Measurements from ENCODE around the gene BMP2.

Gene BMP2

GRCh38 chr20:6767536-6768227 lies at the start of gene BMP2:
Gene BMP2, plus strand, starts transcription at chr20:6767686. Its CDS starts 2,441 bp downstream, at chr20:6770127.
- Mint-ChIP-seq H3K36me3 (no peaks in the 10 kb centered on the region), H3K4me1 (ENCODE audit: low read depth) (peaks cover 8% of the 10 kb centered on the region), H3K4me3 (peak within 1 kb of the TSS; percentile 57), H3K27ac (no peak within 1 kb of the TSS), H3K27me3 (peaks cover 36% of the 10 kb centered on the region), H3K9me3 (ENCODE audit: low read depth) (no peaks in the 10 kb centered on the region)

- no peak overlapping the region for H3K4me3 Mint-ChIP-seq
- H3K27me3 Mint-ChIP-seq = no peaks in the 10 kb centered on the region
- H3K9me3 Mint-ChIP-seq (ENCODE audit: low read depth) = no peaks in the 10 kb centered on the region
- no peak overlapping the region for H3K27ac Mint-ChIP-seq
- no peaks in the 10 kb centered on the region for H3K36me3 Mint-ChIP-seq
- H3K4me1 Mint-ChIP-seq (ENCODE audit: low read depth) = no peaks in the 10 kb centered on the region
Measured at GRCh38 chr20:6718662-6719368, 48.7 kb upstream of the BMP2 start.

- Mint-ChIP-seq H3K9me3 (ENCODE audit: low read depth) (no peaks in the 10 kb centered on the region), H3K4me3 (no peak overlapping the region), H3K27ac (no peak overlapping the region), H3K4me1 (ENCODE audit: low read depth) (no peaks in the 10 kb centered on the region), H3K36me3 (no peaks in the 10 kb centered on the region), H3K27me3 (no peaks in the 10 kb centered on the region)
Measured at GRCh38 chr20:6719369-6719721, 48.1 kb upstream of the BMP2 start.

DNA sequence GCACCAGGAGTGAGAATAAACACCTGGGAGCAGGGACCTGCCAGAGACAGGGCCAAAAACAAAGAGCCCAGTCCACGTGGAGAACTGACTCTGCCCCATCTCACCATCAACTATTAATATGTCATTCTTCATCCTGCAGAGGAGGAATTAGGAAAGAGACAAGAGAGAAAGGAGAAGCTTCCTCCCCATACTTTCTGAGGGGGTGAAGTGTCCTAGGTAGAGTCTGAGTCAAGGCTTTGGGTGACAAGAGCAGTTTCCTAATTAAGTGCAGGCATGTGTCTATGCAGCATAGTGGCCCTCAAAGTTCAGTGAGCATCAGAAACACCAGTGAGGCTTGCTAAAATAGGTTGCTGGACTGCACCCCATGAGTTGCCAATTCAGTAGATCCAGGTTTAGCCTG lies 40.7 kb upstream of the BMP2 start:
- Mint-ChIP-seq H3K4me3 (no peak overlapping the region), H3K36me3 (no peaks in the 10 kb centered on the region), H3K9me3 (ENCODE audit: low read depth) (no peaks in the 10 kb centered on the region), H3K27me3 (no peaks in the 10 kb centered on the region), H3K27ac (no peak overlapping the region), H3K4me1 (ENCODE audit: low read depth) (no peaks in the 10 kb centered on the region)

GRCh38 chr20:6730672-6731328 lies 36.7 kb upstream of the BMP2 start:
- Mint-ChIP-seq H3K36me3 (no peaks in the 10 kb centered on the region), H3K27me3 (no peaks in the 10 kb centered on the region), H3K4me1 (ENCODE audit: low read depth) (no peaks in the 10 kb centered on the region)

DNA sequence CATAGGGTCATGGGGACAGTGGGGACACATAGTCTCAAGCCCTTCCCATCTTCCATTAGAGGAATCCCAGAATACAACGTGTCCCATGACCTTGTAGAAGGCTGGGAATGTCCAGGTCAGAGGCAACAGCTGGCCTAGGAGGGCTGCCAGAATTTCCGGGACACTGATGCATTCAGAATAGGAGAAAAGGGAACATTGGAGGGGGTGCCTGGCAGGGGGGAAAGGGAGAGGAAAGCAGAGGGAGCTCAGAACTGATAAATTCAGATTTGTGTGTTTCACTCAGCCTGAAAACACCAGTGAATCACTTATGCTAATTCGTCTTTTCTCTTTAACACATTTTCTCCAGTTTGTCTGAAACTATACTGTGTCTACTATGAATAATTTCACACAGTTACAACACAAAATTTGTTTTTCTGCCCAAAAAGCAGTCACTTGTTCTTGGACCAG lies 35.5 kb upstream of the BMP2 start:
- H3K4me1 Mint-ChIP-seq (ENCODE audit: low read depth) = no peaks in the 10 kb centered on the region
- no peaks in the 10 kb centered on the region for H3K36me3 Mint-ChIP-seq
- no peaks in the 10 kb centered on the region for H3K27me3 Mint-ChIP-seq
- no peaks in the 10 kb centered on the region for H3K9me3 Mint-ChIP-seq (ENCODE audit: low read depth)
- no peak overlapping the region for H3K4me3 Mint-ChIP-seq
- no peak overlapping the region for H3K27ac Mint-ChIP-seq

More at GRCh38 chr20:6730672-6731328, 36.7 kb upstream of the BMP2 start:
- Mint-ChIP-seq H3K27ac (no peak overlapping the region), H3K4me3 (no peak overlapping the region), H3K9me3 (ENCODE audit: low read depth) (no peaks in the 10 kb centered on the region)

- Mint-ChIP-seq H3K36me3 (no peaks in the 10 kb centered on the region), H3K4me1 (ENCODE audit: low read depth) (no peaks in the 10 kb centered on the region), H3K27ac (no peak overlapping the region), H3K9me3 (ENCODE audit: low read depth) (no peaks in the 10 kb centered on the region), H3K4me3 (no peak overlapping the region), H3K27me3 (no peaks in the 10 kb centered on the region)
Measured at GRCh38 chr20:6732851-6733250, 34.6 kb upstream of the BMP2 start.

DNA sequence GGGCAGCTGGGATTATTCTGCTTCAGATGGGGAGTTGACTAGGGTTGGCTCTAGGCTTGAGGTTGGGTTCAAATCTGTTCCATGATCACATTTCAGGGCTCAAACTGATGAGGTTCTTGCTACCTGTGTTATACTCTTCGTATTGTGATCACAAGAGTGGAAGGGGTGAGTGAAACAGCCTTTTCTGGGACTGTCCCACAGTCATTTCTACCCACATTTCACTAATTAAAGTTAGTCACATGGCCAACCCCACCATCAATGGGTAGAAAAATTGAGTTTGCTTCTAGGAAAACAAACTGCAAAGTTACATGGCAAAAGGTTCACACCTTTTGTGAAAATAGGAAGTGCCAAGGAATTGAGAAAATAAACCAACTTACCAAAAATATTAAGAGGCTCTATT lies 33.5 kb upstream of the BMP2 start:
- H3K4me1 Mint-ChIP-seq (ENCODE audit: low read depth) = no peaks in the 10 kb centered on the region
- no peaks in the 10 kb centered on the region for H3K9me3 Mint-ChIP-seq (ENCODE audit: low read depth)
- no peak overlapping the region for H3K27ac Mint-ChIP-seq
- no peak overlapping the region for H3K4me3 Mint-ChIP-seq
- no peaks in the 10 kb centered on the region for H3K27me3 Mint-ChIP-seq
- H3K36me3 Mint-ChIP-seq = no peaks in the 10 kb centered on the region

DNA sequence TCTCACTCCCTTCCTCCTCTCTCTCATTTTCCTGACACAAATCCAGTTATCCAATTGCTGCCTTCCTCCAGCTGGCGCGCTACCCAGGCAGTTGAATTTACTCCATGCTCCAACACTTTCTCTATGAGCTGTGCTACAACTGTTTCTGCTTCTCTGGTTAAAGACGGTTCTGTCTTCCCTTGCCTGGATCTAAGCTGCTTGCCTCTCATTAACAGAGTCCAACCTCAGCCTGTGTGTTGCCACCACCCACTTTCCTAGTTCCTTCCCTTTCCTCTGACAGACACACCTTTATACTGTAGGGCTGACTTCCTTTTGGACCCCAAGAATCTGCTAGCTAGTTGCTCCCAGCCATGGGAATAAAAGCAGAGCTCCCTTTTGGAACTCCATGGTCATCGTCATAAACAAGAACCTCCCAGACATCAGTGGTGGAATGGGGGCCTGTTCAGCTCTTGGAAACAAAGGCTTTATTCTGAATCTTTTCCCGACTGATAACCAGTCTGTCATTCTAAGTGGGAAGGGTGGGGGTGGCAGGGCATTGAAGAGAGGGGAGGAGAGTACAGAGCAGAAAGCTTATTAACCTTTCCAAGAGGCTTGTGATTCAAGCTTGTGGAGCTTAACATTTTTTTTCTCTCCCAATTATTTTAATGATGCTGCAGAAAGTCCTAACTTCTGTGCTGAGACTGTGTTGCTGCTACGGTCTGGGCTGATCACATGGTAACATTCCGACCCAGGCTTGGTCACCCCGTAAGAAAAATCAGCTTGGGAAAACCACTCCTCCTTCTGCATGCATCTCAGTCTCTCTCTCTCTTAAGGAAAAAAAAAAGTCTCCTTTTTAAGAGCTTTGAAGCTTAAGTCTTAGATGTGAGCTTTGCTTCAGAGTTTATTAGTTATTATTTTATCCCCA lies 31.3 kb upstream of the BMP2 start:
- Mint-ChIP-seq H3K4me1 (ENCODE audit: low read depth) (no peaks in the 10 kb centered on the region), H3K4me3 (no peak overlapping the region), H3K27ac (no peak overlapping the region), H3K27me3 (no peaks in the 10 kb centered on the region), H3K36me3 (no peaks in the 10 kb centered on the region), H3K9me3 (ENCODE audit: low read depth) (no peaks in the 10 kb centered on the region)

GRCh38 chr20:6739406-6739805 lies 28.1 kb upstream of the BMP2 start:
- no peaks in the 10 kb centered on the region for H3K27me3 Mint-ChIP-seq
- H3K4me1 Mint-ChIP-seq (ENCODE audit: low read depth) = no peaks in the 10 kb centered on the region
- H3K36me3 Mint-ChIP-seq = no peaks in the 10 kb centered on the region
- H3K27ac Mint-ChIP-seq = no peak overlapping the region
- no peak overlapping the region for H3K4me3 Mint-ChIP-seq
- no peaks in the 10 kb centered on the region for H3K9me3 Mint-ChIP-seq (ENCODE audit: low read depth)

DNA sequence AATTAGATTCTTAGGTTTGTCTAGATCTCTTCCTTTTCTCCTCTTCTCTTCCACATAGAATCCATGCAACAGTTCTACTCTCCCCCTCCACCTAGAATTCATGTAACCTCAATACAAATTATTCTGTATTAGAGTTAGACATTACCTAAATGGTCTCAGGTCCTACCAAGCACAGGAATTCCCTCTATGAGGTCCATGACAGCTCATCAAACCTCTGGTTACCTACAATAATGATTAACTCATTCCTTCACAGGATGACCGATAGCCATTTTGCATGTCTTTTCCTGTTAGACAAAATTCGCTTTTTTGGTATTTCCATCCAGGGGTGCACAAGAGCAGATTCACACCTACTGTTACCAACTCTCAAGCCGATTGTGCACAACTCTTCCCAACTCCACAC lies 27.4 kb upstream of the BMP2 start:
- Mint-ChIP-seq H3K36me3 (no peaks in the 10 kb centered on the region), H3K9me3 (ENCODE audit: low read depth) (peaks cover 3% of the 10 kb centered on the region), H3K27ac (no peak overlapping the region), H3K4me3 (no peak overlapping the region), H3K4me1 (ENCODE audit: low read depth) (no peaks in the 10 kb centered on the region), H3K27me3 (no peaks in the 10 kb centered on the region)

- H3K4me1 Mint-ChIP-seq (ENCODE audit: low read depth) = no peaks in the 10 kb centered on the region
- peaks cover 6% of the 10 kb centered on the region for H3K9me3 Mint-ChIP-seq (ENCODE audit: low read depth)
Measured at GRCh38 chr20:6744180-6744579, 23.3 kb upstream of the BMP2 start.

DNA sequence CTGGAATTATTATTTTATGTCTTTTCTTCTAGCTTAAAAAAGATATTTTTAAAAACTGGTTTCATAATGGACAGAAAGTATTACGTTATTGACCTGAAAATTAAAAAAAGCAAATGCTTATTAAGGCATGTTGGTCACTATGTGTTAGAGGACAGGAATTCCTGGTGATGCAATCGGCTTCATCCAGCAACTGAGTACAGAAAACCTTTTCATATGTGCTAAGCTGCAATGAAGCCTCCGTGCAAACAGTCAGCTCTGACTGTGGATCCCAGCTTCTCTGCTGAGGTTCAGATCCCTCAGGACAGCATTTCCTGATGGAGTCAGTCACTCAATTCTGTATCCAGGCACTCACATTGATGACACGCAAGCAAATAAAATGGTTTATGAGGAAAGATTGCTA lies 22.7 kb upstream of the BMP2 start:
- H3K27ac Mint-ChIP-seq = no peak overlapping the region
- no peaks in the 10 kb centered on the region for H3K36me3 Mint-ChIP-seq
- no peaks in the 10 kb centered on the region for H3K27me3 Mint-ChIP-seq
- no peak overlapping the region for H3K4me3 Mint-ChIP-seq
- H3K4me1 Mint-ChIP-seq (ENCODE audit: low read depth) = no peaks in the 10 kb centered on the region
- peaks cover 6% of the 10 kb centered on the region for H3K9me3 Mint-ChIP-seq (ENCODE audit: low read depth)

More at GRCh38 chr20:6744180-6744579, 23.3 kb upstream of the BMP2 start:
- Mint-ChIP-seq H3K4me3 (no peak overlapping the region), H3K27me3 (no peaks in the 10 kb centered on the region), H3K27ac (no peak overlapping the region), H3K36me3 (no peaks in the 10 kb centered on the region)

DNA sequence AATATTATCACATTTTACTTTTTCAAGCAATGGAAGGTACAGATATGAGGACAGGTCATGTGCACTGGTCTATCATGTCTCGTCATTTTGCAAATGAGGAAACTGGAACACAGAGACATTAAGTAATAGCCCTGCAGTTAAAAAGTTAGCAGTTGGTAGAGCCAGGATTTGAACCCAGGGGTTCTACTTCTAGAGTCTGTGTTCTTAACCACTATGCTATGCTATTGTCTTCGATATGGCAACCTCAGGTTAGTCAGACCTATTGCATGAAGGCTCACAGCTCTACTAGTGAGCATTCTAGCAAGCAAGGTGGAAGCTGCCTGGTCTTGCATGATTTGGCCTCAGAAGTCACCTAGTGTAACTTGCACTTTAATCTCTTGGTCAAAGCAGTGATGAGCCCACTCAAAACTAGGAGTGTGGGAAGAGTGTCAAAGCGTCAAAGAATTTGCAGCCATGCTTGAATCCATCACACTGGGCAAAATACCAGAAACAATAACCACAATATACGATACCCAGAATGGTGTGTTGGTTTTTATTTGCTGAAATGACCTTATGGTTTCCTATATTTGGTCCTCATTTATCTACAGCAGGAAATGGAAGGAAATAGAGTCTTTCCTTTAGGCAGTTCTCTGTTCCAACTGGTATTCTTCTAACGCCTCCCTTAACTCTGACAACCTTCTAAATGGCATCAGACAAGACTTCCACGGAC lies 20.4 kb upstream of the BMP2 start:
- H3K4me1 Mint-ChIP-seq (ENCODE audit: low read depth) = no peaks in the 10 kb centered on the region
- no peaks in the 10 kb centered on the region for H3K27me3 Mint-ChIP-seq
- no peaks in the 10 kb centered on the region for H3K36me3 Mint-ChIP-seq
- no peak overlapping the region for H3K4me3 Mint-ChIP-seq
- H3K9me3 Mint-ChIP-seq (ENCODE audit: low read depth) = peaks cover 6% of the 10 kb centered on the region
- H3K27ac Mint-ChIP-seq = no peak overlapping the region

Measured in activated naive CD8-positive, alpha-beta T cell (primary cell).